ENCODE measurements around the gene UNC13A.
A peak's percentile ranks its signal among the peaks of the same experiment; 100 is the strongest.

UNC13A gene

GRCh38 chr19:17624314-17624991, 63.7 kb downstream of the UNC13A start:
- DNase-seq = no peak

- DNase-seq = no peak
Observed at GRCh38 chr19:17623224-17623935, 64.8 kb downstream of the UNC13A start.

GRCh38 chr19:17620696-17621095, 67.5 kb downstream of the UNC13A start:
- no peak for DNase-seq

- no peak for DNase-seq
Observed at GRCh38 chr19:17618936-17619335, 69.2 kb downstream of the UNC13A start.

GRCh38 chr19:17618281-17618903, 69.8 kb downstream of the UNC13A start:
- no peak for DNase-seq

- no peak for DNase-seq
Observed at GRCh38 chr19:17617807-17618192, 70.4 kb downstream of the UNC13A start.

GRCh38 chr19:17616961-17617806, 71.0 kb downstream of the UNC13A start:
- DNase-seq = no peak

- DNase-seq = no peak
Observed at GRCh38 chr19:17616686-17616960, 71.5 kb downstream of the UNC13A start.

GRCh38 chr19:17615889-17616685, 72.1 kb downstream of the UNC13A start:
- DNase-seq = no peak

GRCh38 chr19:17614476-17614875, 73.7 kb downstream of the UNC13A start:
- no peak for DNase-seq

- DNase-seq = no peak
Observed at GRCh38 chr19:17611462-17612244, 76.5 kb downstream of the UNC13A start.

- no peak for DNase-seq
Observed at GRCh38 chr19:17610384-17610783, 77.8 kb downstream of the UNC13A start.

GRCh38 chr19:17607936-17608335, 80.2 kb downstream of the UNC13A start:
- no peak for DNase-seq

- no peak for DNase-seq
Observed at GRCh38 chr19:17606590-17607185, 81.5 kb downstream of the UNC13A start.

- DNase-seq = peak; percentile 50
Observed at GRCh38 chr19:17605761-17606589, 82.2 kb downstream of the UNC13A start.

- no peak for DNase-seq
Observed at GRCh38 chr19:17605117-17605516, 83.0 kb downstream of the UNC13A start.

- DNase-seq = no peak
Observed at GRCh38 chr19:17604372-17605025, 83.7 kb downstream of the UNC13A start.

GRCh38 chr19:17602872-17603510, 85.2 kb downstream of the UNC13A start:
- no peak for DNase-seq

GRCh38 chr19:17602217-17602616, 85.9 kb downstream of the UNC13A start:
- DNase-seq = no peak

Data from NCI-H1436 treated with DMSO at 0.1 percent for 48 hours (cell line).